D341Med (cell line): ENCODE measurements around the gene COL18A1.

Source experiments
- DNase-seq: peaks from one replicate; pipeline ENCODE4 v3.0.0; 2012; ENCODE audit warnings: low spot score

Gene COL18A1

GRCh38 chr21:45480701-45481500 lies 75.9 kb downstream of the COL18A1 start:
- DNase-seq = no peak

- no peak for DNase-seq
Observed at GRCh38 chr21:45481566-45481965, 76.6 kb downstream of the COL18A1 start.

GRCh38 chr21:45481977-45482898 lies 77.3 kb downstream of the COL18A1 start:
- no peak for DNase-seq

- DNase-seq = no peak
Observed at GRCh38 chr21:45482899-45483821, 78.2 kb downstream of the COL18A1 start.

GRCh38 chr21:45484318-45484717 lies 79.4 kb downstream of the COL18A1 start:
- DNase-seq = no peak

GRCh38 chr21:45485686-45486442 lies 80.9 kb downstream of the COL18A1 start:
- DNase-seq = no peak

- no peak for DNase-seq
Observed at GRCh38 chr21:45486443-45487160, 81.6 kb downstream of the COL18A1 start.

GRCh38 chr21:45487161-45487806 lies 82.3 kb downstream of the COL18A1 start:
- DNase-seq = no peak

- DNase-seq = no peak
Observed at GRCh38 chr21:45487891-45488600, 83.1 kb downstream of the COL18A1 start.

GRCh38 chr21:45488931-45489721 lies 84.2 kb downstream of the COL18A1 start:
- DNase-seq = no peak

- DNase-seq = no peak
Observed at GRCh38 chr21:45489722-45489982, 84.7 kb downstream of the COL18A1 start.

- DNase-seq = no peak
Observed at GRCh38 chr21:45490049-45490731, 85.2 kb downstream of the COL18A1 start.

- no peak for DNase-seq
Observed at GRCh38 chr21:45491056-45491455, 86.1 kb downstream of the COL18A1 start.

GRCh38 chr21:45491623-45492022 lies 86.7 kb downstream of the COL18A1 start:
- DNase-seq = no peak

- DNase-seq = no peak
Observed at GRCh38 chr21:45492765-45493164, 87.8 kb downstream of the COL18A1 start.

GRCh38 chr21:45493401-45494001 lies 88.5 kb downstream of the COL18A1 start:
- no peak for DNase-seq

- DNase-seq = no peak
Observed at GRCh38 chr21:45494135-45494850, 89.3 kb downstream of the COL18A1 start.
